A673 (cell line): ENCODE results near the gene SPTBN4. TPM values are rescaled to one million over a fixed set of nuclear protein-coding genes. Genes with fewer than 3 reads are reported as not detected.

Source experiments
- BruUV-seq: library from RNA; stranded (reverse); fragments of 400-500 nt; replicated peaks from 2 replicates; lab custom pipeline; 2021; lab: Mats Ljungman, UMichigan
- CTCF ChIA-PET: fragments of 300-600 bp; sonication (Branson Sonifier 250); formaldehyde crosslinking; loops from one replicate; lab custom pipeline; 2022; ENCODE audit warnings: antibody characterized with exemption; lab: Charles Lee
- POLR2A ChIA-PET: fragments of 300-600 bp; sonication (Branson Sonifier 250); formaldehyde crosslinking; loops from one replicate; lab custom pipeline; 2022; ENCODE audit warnings: antibody characterized with exemption; ENCODE audit not compliant: low non-redundant PET; lab: Charles Lee
- DNase-seq: peaks from one replicate; pipeline ENCODE4 v3.0.0-alpha.2; 2015; ENCODE audit warnings: low spot score
- H3K27ac ChIP-seq: fragments of 200-600 bp; sonication (generic); 2 replicates; pipeline ENCODE4 v1.5.1; 2016; ENCODE audit warnings: mixed run types, low read depth, mild to moderate bottlenecking, mixed read lengths, antibody characterized with exemption, low read length; ENCODE audit not compliant: poor library complexity, severe bottlenecking
- H3K27me3 ChIP-seq: fragments of 200-600 bp; sonication (generic); replicated peaks from 2 replicates; pipeline ENCODE4 v1.6.1; 2017; ENCODE audit warnings: mixed run types, low read depth, mild to moderate bottlenecking, mixed read lengths, antibody characterized with exemption, low read length; ENCODE audit not compliant: insufficient read depth, poor library complexity
- H3K36me3 ChIP-seq: fragments of 200-600 bp; sonication (generic); 2 replicates; pipeline ENCODE4 v1.6.1; 2016; ENCODE audit warnings: mixed run types, mild to moderate bottlenecking, mixed read lengths, antibody characterized with exemption, low read length; ENCODE audit not compliant: insufficient read depth, poor library complexity, severe bottlenecking
- H3K4me1 ChIP-seq: fragments of 200-600 bp; sonication (generic); 2 replicates; pipeline ENCODE4 v1.6.1; 2017; ENCODE audit warnings: mixed run types, mild to moderate bottlenecking, mixed read lengths, antibody characterized with exemption, low read length; ENCODE audit not compliant: insufficient read depth, poor library complexity, severe bottlenecking
- H3K4me3 ChIP-seq: fragments of 200-600 bp; sonication (generic); 2 replicates; pipeline ENCODE4 v1.5.1; 2016; ENCODE audit warnings: low read depth, mixed run types, mild to moderate bottlenecking, mixed read lengths, low read length; ENCODE audit not compliant: poor library complexity, severe bottlenecking
- H3K9me3 ChIP-seq: fragments of 200-600 bp; sonication (generic); 2 replicates; pipeline ENCODE4 v1.6.1; 2016; ENCODE audit warnings: mixed run types, low read depth, mild to moderate bottlenecking, mixed read lengths, antibody characterized with exemption, low read length; ENCODE audit not compliant: poor library complexity, severe bottlenecking
- EZH2 ChIP-seq: fragments of 200-600 bp; sonication (generic); IDR thresholded peaks from 2 replicates; pipeline ENCODE4 v1.6.1; 2017; ENCODE audit warnings: borderline replicate concordance, low read depth, mild to moderate bottlenecking, mixed read lengths, antibody characterized with exemption, low read length; ENCODE audit not compliant: poor library complexity, severe bottlenecking
- intact Hi-C: fragments of 100-400 bp; cut with micrococcal nuclease; formaldehyde crosslinking; loops from one replicate; pipeline ENCODE4 v1.10.0; 2022; ENCODE audit not compliant: unreplicated experiment
- total RNA-seq: library from RNA; stranded (reverse); gene quantifications from 2 replicates; pipeline ENCODE4 v1.2.3, GENCODE V29; 2021
- TF ChIP-seq, protein P1 (sequence below): fragments of 300-800, 200-600 bp; sonication (generic); conservative IDR thresholded peaks from 2 replicates; pipeline ENCODE4 v1.5.1; 2017; ENCODE audit warnings: low read depth, mild to moderate bottlenecking, antibody characterized with exemption, low read length, moderate library complexity, mixed read lengths

SPTBN4 gene
- total RNA-seq, 1 experiment from 2014 or later, result 0.43 TPM

DNA sequence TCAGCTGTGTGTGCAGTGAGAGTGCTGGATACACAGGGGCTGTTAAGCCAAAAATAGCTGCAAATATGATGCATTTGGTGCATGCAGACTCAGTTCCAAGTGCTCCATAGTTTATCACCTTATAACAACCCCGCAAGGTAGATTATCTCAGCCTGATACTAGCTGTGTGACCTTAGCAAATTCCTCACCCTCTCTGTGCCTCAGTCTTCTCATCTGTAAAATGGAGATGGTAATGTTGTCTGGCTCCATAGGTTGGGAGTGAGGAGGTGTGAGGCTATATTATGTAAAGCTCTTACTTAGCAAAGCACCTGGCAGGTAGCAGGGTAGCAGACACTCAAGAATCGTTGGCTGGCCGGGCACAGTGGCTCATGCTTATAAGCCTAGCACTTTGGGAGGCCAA lies 86.0 kb downstream of the SPTBN4 start:
- no peaks in the 10 kb centered on the region for H3K36me3 ChIP-seq
- ChIA-PET POLR2A (no interaction called here), CTCF (no interaction called here)
- H3K27ac ChIP-seq, result no peak overlapping the region
- BruUV-seq, result no TSS peak
- DNase-seq, result no peak
- no peaks in the 10 kb centered on the region for H3K27me3 ChIP-seq
- H3K4me1 ChIP-seq, result peaks cover 3% of the 10 kb centered on the region
- H3K4me3 ChIP-seq, result no peak overlapping the region
- intact Hi-C loops, result no loop called here
- TF ChIP-seq EZH2, result no peak
- TF ChIP-seq, protein P1, sequence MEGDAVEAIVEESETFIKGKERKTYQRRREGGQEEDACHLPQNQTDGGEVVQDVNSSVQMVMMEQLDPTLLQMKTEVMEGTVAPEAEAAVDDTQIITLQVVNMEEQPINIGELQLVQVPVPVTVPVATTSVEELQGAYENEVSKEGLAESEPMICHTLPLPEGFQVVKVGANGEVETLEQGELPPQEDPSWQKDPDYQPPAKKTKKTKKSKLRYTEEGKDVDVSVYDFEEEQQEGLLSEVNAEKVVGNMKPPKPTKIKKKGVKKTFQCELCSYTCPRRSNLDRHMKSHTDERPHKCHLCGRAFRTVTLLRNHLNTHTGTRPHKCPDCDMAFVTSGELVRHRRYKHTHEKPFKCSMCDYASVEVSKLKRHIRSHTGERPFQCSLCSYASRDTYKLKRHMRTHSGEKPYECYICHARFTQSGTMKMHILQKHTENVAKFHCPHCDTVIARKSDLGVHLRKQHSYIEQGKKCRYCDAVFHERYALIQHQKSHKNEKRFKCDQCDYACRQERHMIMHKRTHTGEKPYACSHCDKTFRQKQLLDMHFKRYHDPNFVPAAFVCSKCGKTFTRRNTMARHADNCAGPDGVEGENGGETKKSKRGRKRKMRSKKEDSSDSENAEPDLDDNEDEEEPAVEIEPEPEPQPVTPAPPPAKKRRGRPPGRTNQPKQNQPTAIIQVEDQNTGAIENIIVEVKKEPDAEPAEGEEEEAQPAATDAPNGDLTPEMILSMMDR, result no peak
- no peaks in the 10 kb centered on the region for H3K9me3 ChIP-seq

DNA sequence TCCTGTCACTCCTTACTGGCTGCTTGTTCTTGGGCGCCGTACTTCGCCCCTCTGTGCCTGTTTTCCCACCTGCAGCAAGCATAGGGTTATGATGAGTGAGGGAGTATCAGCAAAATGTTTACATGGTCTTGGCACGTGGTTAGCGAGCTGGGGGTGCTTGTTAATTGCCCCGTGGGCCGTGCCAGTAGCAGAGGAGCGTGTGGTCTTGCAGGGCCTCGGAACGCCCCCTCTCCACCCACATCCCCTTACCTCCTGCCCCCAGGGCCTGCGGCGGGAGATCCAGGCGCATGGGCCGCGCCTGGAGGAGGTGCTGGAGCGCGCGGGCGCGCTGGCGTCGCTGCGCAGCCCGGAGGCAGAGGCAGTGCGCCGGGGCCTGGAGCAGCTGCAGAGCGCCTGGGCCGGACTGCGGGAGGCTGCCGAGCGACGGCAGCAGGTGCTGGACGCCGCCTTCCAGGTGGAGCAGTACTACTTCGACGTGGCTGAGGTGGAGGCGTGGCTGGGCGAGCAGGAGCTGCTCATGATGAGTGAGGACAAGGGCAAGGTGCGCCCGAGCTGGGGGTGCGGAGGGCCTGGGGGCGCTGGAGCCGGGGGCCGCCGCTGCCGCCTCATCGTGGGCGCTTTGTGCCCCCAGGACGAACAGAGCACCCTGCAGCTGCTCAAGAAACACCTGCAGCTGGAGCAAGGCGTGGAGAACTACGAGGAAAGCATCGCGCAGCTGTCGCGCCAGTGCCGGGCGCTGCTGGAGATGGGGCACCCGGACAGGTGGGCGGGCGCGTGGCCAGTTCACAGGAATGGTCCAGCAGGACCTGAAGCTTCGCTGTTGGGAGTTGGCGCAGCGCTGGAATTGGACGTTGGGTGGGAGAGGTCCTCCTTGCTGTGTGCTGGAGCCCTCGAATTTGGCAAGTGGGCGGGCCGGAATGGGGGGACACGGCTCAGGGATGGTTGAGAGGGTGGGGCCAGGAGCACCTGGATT lies 87.4 kb downstream of the SPTBN4 start:
- H3K4me1 ChIP-seq, result peaks cover 3% of the 10 kb centered on the region
- ChIA-PET CTCF (no interaction called here), POLR2A (no interaction called here)
- TF ChIP-seq, protein P1, result no peak
- TF ChIP-seq EZH2, result no peak
- no peaks in the 10 kb centered on the region for H3K9me3 ChIP-seq
- intact Hi-C loops, result no loop called here
- H3K27ac ChIP-seq, result no peak overlapping the region
- DNase-seq, result no peak
- no peaks in the 10 kb centered on the region for H3K36me3 ChIP-seq
- BruUV-seq, result no TSS peak
- H3K27me3 ChIP-seq, result no peaks in the 10 kb centered on the region
- no peak overlapping the region for H3K4me3 ChIP-seq

DNA sequence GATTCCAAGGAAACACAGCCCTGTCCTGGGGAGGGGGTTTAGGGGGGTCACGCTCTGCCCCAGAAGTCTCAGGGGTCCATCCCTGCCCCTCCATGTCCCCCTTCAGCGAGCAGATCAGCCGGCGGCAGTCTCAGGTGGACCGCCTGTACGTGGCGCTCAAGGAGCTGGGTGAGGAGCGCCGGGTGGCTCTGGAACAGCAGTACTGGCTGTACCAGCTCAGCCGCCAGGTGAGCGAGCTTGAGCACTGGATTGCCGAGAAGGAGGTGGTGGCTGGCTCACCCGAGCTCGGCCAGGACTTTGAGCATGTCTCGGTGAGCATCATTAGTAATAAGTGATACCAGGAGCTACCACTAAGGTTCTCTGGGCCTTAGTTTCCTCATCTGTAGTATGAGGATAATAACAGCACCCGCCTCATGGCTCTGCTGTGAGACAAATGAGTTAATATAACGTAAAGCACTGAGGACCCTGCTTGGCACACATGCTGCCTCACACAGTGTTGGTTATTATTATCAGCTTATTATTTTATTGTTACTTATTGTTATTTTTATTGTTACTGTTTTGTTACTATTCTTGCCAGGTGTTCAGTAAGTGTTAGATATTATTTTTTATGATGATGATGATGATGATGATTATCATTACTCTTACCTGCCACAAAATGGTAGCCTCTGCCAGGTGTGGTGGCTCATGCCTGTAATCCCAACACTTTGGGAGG lies 89.3 kb downstream of the SPTBN4 start:
- ChIA-PET CTCF (interaction anchor here (0.9 to 1.9 kb wide), 2 partner anchors 14 to 43 kb away, joined by 4 read pairs; no protein-coding TSS in a partner anchor), POLR2A (no interaction called here)
- TF ChIP-seq EZH2, result no peak
- TF ChIP-seq, protein P1, result no peak
- intact Hi-C loops, result no loop called here
- H3K27ac ChIP-seq, result no peak overlapping the region
- H3K9me3 ChIP-seq, result no peaks in the 10 kb centered on the region
- H3K36me3 ChIP-seq, result no peaks in the 10 kb centered on the region
- no TSS peak for BruUV-seq
- H3K4me3 ChIP-seq, result no peak overlapping the region
- H3K4me1 ChIP-seq, result no peaks in the 10 kb centered on the region
- DNase-seq, result no peak
- H3K27me3 ChIP-seq, result no peaks in the 10 kb centered on the region
